ENCODE results near the gene SLC25A12.
"Not testable (repeated sequence)": the region's sequence is repeated elsewhere in the genome, so short reads cannot be mapped to it uniquely, and the experiment has no call there.

SLC25A12 gene

DNA sequence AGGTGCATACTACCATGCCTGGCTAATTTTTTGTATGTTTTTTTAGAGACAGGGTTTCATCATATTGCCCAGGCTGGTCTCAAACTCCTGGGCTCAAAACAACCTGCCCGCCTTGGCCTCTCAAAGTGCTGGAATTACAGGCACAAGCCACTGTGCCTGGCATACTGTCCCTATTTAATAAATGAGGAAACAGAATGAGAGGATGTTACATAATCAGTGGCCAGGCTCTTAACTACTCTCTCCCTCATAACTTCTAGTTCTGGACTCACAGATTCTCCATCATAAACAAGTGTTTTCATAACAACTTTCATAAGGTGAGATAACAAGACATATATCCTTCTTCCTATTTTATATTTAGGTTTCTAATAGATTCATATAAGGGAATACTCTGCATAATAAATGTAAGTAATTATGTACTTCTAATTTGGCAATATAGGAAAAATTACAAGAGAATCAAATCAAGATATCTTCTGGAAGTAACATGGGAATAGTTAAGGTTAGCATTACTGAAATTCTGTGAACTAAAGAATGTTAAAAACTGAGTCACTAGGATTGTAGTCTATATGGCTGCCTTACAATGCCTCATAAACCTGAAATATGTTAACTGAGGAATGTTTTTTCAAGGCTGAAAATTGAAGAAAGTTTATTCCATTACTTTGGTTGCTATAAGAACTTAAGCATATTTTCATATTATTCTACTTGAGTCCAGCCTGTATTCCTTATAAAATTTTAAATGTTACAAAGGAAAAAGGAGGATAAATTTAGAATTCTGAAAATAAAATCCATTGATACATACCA, 71.3 kb downstream of the SLC25A12 start:
- DNase-seq, result no peak

DNA sequence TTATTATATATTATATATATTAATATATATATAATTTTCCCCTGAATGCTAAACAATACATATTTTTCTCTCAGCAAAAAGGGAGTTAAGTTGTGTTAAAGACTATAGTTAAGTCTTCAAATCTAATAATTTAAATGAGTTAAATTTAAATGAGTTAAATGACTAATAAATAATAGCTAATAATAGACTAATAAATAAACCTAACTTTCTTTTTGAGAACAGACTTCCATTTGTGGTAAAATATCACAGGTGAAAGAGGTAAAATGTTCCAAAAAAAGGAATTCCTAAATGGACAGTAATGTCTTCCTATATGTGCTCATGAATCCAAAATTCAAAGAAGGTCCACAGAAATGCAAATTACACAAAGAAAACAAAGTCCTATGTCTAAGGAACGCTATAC, 74.6 kb downstream of the SLC25A12 start:
- no peak for DNase-seq

DNA sequence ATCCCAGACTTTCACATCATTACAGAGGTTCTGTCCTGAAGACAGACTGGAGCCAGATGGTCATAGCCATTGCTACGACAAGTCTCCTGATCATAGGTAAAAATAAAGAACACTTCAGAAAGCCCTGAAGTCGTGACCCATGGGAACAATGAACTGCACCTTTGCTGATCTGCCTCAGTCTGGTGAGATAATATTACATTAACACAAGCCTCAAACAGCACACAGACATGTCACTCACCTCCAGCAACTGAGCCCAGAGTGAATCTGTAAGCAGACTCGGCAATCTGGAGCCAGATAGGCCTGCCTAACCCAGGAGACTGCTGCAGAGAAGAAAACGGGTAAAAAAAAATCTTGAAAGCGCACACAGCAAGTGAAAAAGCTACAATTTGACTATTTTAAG, 79.2 kb downstream of the SLC25A12 start:
- DNase-seq, result no peak

DNA sequence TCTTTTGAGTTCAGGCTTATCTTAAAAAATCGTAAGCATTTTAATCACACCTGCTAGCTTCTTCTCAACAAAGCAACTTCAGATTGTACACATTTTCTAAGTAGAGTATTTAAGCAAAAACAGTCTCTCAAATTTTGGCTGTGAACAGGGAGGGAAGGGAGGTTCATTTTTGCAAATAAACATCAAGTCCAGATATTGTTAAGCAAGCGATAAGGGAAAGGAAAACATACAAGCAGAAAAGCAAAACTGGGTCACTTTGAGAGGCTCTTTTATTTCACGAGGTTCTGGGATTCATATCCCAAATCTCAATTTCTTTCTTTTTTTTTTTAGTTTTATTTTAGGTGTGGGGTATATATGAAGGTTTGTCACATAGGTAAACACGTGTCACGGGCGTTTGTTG, 79.9 kb downstream of the SLC25A12 start:
- no peak for DNase-seq

DNA sequence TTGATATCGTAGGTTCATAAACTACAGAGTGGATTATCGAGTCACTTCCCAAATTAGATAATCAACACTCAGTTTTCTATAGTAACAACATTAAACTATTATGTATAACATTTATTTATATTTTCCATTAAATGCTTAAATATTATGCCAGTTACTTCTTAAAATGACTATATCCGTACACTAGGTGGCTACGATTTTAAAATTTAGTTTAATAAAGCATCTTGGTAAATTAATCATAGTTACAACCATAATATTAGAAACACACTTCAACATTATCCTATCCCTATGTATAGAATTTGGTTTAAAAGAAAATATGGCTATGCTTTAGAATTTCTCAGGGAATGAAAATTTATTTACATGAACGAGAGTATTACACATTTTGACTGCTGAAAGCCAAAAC, 80.3 kb downstream of the SLC25A12 start:
- DNase-seq, result no peak

DNA sequence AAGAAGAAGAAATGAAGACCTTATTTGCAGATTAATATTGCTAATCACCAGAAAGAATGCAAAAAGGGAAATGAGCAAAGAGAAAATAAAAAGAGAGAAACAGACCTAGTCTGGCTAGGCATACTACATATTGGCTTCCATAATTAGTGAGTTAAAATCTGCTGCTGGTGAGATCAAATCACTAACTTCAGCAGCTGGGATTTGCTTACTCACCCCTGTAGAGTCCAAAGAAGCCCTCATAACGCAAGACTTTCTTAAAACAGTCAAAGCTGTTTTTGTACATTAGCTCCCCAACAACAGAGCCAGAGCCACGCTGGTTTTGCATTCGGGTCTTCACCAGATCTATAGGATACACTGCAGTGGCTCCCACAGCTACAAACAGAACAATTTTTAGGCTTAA, 80.9 kb downstream of the SLC25A12 start:
- no peak for DNase-seq

DNA sequence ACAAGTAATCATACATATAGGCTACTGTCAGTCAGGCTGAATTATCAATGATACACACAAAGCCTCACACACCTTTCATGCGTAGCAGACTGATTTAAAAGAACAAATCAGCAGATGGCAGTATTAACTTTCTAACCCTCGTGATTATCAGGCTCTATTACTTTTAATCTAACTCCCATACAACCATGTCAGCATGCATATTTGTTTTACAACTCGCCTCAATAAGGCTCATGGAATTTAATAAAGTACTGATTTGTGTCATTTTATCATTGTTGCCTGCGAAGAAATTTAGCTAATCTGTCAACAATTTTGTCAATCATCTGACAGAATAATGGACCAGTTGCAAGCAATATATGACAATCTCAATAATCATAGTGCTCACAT, 82.8 kb downstream of the SLC25A12 start:
- no peak for DNase-seq

DNA sequence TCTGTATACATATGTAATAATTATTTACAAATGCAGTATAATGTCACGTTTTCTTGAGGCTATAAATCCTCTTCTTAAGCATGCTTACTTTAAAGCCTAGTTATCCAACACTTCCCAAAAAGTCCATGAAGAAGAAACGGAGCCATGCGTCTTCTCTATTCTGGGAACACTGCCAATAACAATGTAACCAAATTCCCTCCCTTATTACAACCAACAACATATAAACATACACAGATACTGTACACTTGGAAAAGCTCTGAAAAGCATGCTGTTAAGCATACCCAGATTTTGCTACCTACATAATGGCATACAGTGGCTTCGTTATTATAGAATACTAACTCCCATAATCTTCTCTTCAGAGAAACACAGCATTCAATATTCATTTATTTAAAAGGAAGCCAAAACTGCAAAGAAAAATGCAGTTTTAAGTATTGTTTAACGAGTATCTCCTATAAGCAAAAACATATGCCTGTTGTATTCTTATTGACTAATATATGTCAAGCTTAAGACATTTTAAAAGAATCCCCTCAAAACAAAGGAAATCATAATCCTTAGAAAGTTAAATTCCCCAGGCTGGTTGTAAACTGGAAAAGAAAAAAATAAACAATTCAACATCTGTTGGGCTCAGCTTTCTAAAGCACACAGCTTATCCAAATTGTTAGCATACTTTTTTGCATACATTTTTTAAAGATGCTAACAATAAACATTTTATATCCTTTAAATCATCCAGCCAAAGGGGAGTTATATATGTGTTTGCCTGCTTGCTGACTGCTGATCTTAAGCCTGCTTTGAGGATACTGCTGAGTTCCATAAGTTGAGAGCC, 83.4 kb downstream of the SLC25A12 start:
- DNase-seq, result no peak

DNA sequence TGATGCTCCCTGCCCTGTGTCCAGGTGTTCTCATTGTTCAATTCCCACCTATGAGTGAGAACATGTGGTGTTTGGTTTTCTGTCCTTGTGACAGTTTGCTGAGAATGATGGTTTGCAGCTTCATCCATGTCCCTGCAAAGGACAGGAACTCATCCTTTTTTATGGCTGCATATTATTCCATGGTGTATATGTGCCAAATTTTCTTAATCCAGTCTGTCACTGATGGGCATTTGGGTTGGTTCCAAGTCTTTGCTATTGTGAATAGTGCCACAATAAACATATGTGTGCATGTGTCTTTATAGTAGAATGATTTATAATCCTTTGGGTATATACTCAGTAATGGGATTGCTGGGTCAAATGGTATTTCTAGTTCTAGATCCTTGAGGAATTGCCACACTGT, 85.2 kb downstream of the SLC25A12 start:
- DNase-seq, result not testable (repeated sequence)

DNA sequence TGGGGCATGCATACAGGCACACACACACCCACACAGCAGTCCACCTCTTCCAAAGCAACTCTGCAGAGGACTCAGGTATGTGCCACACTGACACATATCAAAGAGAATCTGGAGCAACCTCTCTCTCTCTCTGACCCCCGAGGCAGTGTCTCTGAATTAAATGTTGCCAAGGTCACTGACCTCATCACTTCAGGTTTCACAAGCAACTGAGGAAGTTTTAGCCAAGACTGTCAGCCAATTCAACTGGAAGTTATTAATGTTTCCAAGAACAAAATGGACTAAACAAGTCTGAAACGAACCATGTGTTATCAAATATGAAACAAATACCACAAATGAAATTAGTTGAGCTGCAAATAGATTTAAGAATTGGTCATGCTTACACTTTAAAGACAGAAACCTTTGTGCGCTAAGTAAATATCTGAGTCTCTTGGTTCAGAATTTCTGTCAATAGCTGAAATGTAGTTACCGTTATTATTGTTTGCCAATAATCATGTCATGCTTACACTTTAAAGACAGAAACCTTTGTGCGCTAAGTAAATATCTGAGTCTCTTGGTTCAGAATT, 86.1 kb downstream of the SLC25A12 start:
- DNase-seq, result no peak

DNA sequence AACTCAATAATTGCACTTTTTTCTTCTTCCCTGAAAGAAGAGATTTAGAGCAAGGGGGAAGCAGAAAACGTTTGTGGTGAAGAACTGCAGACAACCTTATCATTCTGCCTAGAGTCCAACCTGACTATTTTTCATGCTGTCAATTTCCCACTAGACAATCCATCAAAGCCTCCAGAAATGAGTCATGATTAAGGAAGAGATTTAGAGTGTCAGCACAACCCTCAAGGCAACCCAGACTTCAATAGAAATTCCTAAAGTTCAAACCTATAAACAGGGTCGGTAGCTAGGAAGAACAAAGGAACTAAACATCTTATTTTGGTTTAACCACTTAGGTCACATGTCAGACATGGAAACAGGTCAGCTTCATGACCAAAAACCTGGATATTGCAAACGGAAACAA, 86.9 kb downstream of the SLC25A12 start:
- DNase-seq, result no peak

DNA sequence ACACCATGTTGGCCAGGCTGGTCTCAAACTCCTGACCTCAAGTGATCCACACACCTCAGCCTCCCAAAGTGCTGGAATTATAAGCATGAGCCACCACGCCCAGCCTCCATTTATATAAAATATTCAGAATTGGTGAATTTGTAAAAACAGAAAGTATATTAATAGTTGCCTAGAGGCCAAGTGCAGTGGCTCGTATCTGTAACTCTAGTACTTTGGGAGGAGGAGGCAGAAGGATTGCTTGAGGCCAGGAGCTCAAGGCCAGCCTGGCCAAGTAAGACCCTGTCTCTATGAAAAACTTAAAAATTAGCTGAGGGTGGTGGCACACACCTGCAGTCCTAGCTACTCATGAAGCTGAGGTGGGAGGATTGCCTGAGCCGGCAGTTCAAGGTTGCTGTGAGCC, 89.6 kb downstream of the SLC25A12 start:
- no peak for DNase-seq

DNA sequence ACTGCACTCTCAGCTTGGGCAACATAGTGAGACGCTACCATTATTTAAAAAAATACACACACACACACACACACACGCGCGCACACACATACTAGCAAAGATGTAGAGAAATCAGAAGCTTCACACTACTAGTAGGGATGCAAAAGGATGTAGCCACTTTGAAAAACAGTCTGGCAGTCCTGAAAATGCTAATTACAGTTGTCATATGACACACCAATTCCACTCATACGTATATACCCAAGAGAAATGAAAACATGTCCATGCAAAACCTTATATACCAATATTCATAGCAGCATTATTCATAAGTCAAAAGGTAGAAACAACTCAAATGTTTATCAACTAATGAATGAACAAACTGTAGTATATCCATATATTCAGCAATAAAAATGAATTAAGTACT, 90.3 kb downstream of the SLC25A12 start:
- no peak for DNase-seq

DNA sequence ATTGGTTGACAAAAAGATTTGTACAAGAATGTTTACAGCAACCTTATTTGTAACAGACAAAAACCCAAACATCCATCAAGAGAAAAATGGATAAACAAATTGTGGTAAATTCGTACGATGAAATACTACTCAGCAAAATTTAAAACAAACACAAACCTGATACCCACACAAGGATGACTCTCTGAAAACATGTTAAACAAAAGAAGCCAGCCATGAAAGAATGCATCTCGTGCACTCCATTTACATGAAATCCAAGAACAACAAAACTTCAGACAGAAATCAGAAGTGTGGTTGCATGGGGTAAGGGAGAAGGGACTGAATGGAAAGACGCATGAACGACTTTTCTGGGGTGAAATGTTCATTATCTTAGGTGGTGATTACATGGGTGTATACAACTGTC, 93.4 kb downstream of the SLC25A12 start:
- no peak for DNase-seq

DNA sequence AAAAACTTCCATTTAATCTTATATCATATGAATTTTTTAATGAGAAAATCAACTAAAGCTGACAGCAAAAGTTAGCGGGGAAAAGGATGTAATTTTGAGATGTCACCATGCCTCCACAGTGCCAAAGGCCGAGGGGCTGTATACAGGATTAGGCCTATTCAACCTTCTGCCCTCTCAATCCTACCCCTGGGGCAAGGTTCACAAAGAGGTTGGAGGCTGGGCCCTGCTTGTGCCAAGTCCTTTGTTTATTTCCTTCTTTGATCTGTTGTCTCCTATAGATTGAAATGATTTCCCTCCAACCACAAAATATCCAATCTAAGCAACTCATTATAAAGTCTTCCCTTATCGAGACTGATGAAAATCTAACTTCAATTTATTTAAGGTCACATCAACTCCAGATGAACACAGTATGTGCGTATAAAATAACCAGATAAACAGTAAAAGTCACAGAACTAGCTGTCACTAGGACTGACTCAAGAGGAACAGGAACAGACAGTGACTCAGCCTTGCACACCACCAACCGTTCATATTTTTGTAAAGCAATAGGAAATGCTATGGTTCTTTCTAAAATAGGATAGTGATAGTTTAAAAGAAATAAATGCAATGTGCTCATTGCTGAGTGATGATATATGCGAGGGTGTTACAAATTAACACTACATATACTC, 95.8 kb downstream of the SLC25A12 start:
- no peak for DNase-seq

DNA sequence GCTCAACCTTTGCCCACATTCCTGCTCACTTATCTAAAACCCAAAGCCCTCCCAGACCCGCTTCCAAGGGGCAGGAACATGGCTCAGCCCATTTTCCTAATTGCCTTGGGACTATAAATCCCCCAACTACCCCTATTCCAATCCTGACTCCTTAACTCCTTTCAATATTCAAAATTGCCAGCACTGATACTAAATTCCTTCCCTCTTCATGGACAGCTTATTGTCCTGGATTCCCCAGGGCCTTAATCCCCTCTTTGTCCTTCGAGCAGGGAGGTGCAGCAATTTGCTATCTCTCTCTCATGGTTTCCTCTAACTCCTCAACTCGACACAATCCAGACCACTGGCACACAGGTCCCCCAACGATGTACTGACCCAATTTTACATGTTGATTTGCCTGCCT, 99.1 kb downstream of the SLC25A12 start:
- DNase-seq, result no peak

DNA sequence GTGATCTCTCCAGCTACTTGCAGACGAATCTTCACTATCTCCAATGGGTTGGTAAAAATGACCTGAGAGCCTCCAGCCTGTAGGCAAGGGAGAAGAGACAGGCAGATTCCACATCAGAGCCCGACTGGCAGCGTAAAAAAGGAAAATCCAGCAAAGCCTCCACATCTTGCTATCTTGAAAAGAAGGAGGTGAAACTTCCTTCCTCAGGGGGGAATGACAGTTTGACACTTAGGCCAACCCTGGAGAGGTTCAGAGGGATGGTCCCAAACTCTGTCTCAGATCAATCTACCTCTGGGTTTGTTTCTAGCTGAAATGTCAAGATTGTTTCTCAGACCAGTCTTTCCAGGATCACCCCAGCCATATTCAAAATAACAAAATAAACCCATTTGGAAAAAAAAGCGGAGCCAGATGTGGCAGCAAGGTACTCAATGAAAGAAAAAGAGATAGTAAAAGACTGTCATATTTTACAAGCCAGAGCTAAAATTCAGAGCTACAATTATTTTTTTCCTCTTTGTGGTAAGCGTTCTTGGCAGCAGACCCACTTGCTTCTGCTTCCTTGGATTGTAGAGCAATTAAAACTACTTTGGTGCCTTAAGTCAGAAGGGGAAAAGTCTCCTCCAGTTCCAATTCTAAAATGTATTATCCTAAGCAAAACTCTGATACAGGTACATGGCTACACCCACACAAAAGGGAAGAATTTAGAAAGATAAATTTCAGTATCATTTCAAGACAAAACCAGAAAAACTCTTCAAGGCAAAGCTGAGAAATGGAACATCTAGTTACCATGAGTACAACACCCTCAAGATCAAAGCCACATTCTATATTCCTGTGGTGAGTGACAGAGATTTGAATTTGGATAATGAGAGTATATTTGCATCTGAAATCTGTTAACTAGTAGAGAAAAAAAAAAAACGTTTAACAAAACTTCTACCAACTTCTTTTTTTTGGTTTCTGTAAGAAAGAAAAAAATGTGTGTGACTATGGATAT, 100.1 kb downstream of the SLC25A12 start:
- DNase-seq, result no peak

DNA sequence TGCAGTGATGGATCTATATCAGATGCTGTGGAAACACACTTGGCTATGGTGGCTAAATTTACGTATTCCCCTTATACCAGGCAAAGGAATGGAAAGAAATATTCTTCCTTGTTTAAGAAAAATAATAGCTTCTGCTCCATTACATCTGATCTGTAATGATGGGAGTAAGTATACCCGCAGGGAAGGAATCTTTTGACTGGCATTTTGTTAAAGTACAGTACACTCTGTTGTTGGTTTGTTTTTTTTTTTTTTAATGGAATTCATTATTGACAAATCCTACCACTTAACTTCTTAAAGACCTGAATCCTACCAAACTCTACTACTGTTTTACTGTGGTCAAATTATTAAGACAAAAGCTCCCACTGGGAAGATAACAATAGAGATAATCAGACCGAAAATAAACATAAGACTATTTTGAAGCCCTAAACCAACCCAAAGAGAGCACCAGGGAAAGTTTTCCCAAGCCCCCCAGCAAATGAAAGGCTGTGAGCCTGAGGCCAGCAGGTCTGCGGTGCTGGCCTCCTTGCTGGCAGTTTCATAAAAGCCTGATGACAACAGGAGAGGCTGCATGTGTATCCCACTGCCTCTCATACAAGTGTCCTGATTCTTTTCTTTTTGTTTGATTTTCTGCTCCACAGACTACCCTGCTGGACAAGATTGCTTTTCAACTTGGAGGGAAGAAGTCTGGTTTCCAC, 101.0 kb downstream of the SLC25A12 start:
- DNase-seq, result no peak

DNA sequence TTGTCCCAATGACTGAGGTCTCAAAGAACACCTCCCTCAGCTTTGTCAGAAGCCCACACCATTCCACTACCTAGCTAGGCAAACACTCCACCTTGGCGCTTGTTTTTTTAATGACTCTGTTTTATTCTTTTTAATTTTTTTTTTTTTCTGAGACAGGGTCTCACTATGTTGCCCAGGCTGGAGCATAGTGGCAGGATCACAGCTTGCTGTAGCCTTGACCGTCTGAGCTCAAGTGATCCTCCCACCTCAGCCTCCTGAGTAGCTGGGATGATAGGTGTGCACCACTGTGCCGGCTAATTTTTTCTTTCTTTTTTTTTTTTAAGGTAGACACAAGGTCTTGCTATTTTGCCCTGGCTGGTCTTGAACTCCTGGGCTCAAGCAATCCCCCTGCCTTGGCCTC, 101.9 kb downstream of the SLC25A12 start:
- no peak for DNase-seq

DNA sequence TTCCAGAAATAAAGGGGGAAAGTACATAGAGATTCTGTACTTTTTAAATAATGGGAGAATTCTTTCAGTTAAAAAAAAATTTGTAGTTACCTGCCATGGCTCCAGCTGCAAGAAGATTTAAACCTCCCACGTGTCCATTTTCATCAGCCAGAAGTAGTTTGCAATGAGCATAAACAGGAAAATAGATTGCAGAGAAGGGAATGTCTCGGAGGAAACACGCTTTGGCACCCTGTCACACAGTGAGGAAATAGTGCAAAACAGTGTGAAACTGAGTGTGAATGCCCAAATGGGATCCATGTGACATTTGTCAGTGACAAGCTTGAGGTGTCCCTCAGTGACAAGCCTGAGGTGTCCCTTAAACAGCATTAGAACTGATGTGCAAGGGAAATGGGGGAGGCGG, 102.7 kb downstream of the SLC25A12 start:
- no peak for DNase-seq

DNA sequence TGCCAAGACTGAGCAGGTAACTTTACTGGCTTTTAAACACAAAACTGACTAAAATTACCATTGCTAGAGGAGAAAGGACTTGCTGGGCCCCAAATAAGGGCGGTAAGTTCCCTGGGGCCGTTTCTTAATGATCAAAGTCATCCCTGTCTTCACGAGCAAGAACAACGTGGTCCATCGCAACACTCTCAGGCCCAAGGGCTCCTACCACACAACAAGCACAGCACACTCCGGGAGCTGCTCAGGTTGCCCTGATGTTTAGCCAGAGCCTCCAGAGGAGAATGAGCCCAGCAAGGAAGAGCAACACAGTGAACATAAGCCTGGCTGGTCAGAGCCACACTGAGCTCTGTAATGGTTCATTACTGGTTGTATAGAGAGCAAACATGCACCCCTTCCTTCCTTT, 104.1 kb downstream of the SLC25A12 start:
- DNase-seq, result no peak
